OCI-LY3 (cell line): ENCODE measurements around the gene ORC4.
"Not testable (repeated sequence)": the region's sequence is repeated elsewhere in the genome, so short reads cannot be mapped to it uniquely, and the experiment has no call there.

Experiments used
- H2AFZ ChIP-seq: fragments of 200-600, 300-600 bp; shearing (Covaris generic); 2 replicates; pipeline ENCODE4 v1.6.0; 2014; ENCODE audit warnings: antibody characterized with exemption, low read depth, low read length
- H3K27ac ChIP-seq: fragments of 200-600, 300-600 bp; sonication (generic); 2 replicates; pipeline ENCODE4 v1.5.1; 2014; ENCODE audit warnings: mild to moderate bottlenecking, low read length, moderate library complexity, mixed read lengths
- H3K27me3 ChIP-seq: fragments of 200-600, 300-600 bp; sonication (generic); 2 replicates; pipeline ENCODE4 v1.6.1; 2014; ENCODE audit warnings: low read depth, low read length, mixed read lengths
- H3K36me3 ChIP-seq: fragments of 200-600, 300-600 bp; sonication (generic); replicated peaks from 2 replicates; pipeline ENCODE3; 2014; ENCODE audit warnings: low read depth, low read length, mixed read lengths
- H3K4me1 ChIP-seq: fragments of 300-600, 200-600 bp; sonication (generic); 2 replicates; pipeline ENCODE4 v1.6.1; 2014; ENCODE audit warnings: low read length, mixed read lengths
- H3K4me2 ChIP-seq: fragments of 200-600, 300-600 bp; sonication (generic); 2 replicates; pipeline ENCODE4 v1.6.1; 2014; ENCODE audit warnings: low read length, mixed read lengths
- H3K4me3 ChIP-seq: fragments of 300-600, 200-600 bp; sonication (generic); 2 replicates; pipeline ENCODE4 v1.5.1; 2014; ENCODE audit warnings: antibody characterized with exemption, mild to moderate bottlenecking, low read length, moderate library complexity
- H3K79me2 ChIP-seq: fragments of 300-600, 200-600 bp; shearing (Covaris generic); 2 replicates; pipeline ENCODE4 v1.6.1; 2014; ENCODE audit warnings: mild to moderate bottlenecking, low read length, mixed read lengths
- H3K9ac ChIP-seq: fragments of 300-600, 200-600 bp; shearing (Covaris generic); 2 replicates; pipeline ENCODE4 v1.6.0; 2014; ENCODE audit warnings: mild to moderate bottlenecking, low read length, moderate library complexity
- H3K9me3 ChIP-seq: fragments of 200-600, 300-600 bp; shearing (Covaris generic); 2 replicates; pipeline ENCODE4 v1.6.1; 2014; ENCODE audit warnings: low read length, mixed read lengths; ENCODE audit not compliant: insufficient read depth
- H4K20me1 ChIP-seq: fragments of 200-600, 300-600 bp; sonication (generic); 2 replicates; pipeline ENCODE4 v1.6.1; 2016; ENCODE audit warnings: low read length, mixed read lengths; ENCODE audit not compliant: insufficient read depth
- EZH2phosphoT487 ChIP-seq: fragments of 200-600 bp; shearing (Covaris generic); IDR thresholded peaks from 2 replicates; pipeline ENCODE4 v1.6.1; 2018; ENCODE audit warnings: antibody characterized with exemption, mixed run types, low read depth
- TF ChIP-seq, protein P1 (sequence below): fragments of 200-600, 300-600 bp; sonication (generic); IDR thresholded peaks from 2 replicates; pipeline ENCODE4 v1.5.1; 2014; ENCODE audit warnings: antibody characterized with exemption, low read length, low read depth

Gene ORC4

DNA sequence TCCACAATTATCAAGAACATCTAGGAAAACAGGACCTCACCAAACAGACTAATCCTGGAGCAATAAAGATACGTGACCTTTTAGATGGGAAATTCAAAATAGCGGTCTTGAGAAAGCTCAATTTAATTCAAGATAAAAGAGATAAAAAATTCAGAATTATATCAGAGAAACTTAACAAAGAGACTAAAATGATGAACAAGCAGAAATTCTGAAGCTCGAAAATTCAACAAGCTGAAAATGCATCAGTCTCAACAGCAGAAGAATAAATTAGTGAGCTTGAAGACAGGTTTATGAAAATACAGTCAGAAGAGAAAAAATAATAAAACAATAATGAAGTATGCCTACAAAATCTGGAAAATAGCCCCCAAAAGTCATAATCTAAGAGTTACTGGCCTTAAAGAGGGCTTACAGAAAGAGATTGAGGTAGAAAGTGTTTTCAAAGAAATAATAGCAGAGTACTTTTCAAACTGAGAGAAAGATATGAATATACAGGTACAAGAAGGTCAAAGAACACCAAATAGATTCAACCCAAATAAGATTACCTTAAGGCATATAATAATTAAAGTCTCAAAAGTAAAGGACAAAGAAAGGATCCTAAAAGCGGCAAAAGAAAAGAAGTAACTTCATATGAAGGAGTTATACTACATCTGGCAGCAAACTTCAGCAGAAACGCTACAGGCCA is 13.2 kb downstream of the ORC4 start:
- Histone ChIP-seq H3K4me1 (no peaks in the 10 kb centered on the region), H3K27ac (no peak overlapping the region), H3K79me2 (peaks cover 85% of the 10 kb centered on the region), H3K9ac (no peak overlapping the region), H3K36me3 (no peaks in the 10 kb centered on the region), H3K4me2 (no peak overlapping the region), H3K9me3 (no peaks in the 10 kb centered on the region), H3K4me3 (no peak overlapping the region), H4K20me1 (peaks cover 20% of the 10 kb centered on the region), H2AFZ (no peak overlapping the region), H3K27me3 (no peaks in the 10 kb centered on the region)
- no peak for TF ChIP-seq EZH2phosphoT487
- TF ChIP-seq, protein P1, sequence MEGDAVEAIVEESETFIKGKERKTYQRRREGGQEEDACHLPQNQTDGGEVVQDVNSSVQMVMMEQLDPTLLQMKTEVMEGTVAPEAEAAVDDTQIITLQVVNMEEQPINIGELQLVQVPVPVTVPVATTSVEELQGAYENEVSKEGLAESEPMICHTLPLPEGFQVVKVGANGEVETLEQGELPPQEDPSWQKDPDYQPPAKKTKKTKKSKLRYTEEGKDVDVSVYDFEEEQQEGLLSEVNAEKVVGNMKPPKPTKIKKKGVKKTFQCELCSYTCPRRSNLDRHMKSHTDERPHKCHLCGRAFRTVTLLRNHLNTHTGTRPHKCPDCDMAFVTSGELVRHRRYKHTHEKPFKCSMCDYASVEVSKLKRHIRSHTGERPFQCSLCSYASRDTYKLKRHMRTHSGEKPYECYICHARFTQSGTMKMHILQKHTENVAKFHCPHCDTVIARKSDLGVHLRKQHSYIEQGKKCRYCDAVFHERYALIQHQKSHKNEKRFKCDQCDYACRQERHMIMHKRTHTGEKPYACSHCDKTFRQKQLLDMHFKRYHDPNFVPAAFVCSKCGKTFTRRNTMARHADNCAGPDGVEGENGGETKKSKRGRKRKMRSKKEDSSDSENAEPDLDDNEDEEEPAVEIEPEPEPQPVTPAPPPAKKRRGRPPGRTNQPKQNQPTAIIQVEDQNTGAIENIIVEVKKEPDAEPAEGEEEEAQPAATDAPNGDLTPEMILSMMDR, result no peak

DNA sequence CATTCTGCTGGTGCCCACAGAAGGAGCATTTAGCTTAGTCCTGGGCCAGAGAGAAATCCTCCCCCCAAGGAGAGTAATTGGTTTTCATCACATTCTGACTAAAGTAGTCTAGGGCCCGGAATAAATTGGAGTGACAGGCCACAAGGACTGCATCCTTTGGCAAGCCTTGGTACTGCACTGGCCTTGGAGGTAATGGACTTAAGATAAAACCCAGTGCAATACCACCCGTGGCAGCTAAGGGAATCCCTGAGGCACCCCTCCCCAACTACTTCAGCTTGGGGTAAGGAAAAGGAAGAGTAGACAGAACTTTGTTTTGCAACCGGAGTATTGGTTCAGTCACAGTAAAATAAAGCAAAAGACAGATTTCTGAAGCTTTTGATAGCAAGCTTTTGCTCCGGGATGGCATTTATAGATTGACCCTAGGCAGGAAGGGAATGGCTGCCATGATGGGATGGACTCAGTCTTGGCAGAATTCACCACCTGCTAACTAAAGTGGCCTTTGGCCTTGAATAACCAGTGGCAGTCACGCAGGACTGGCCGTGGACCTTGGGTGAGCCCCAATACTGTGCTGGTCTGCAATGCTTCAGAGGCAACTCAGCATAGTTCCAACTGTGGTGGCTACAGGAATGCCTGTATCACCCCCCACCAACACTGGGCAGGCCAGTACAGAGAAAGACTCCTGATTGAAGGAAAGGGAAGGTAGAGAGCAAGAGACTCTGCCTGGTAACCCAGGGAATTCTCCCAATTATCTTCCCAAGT is 14.1 kb downstream of the ORC4 start:
- H3K4me2 ChIP-seq, result no peak overlapping the region
- no peak for TF ChIP-seq EZH2phosphoT487
- TF ChIP-seq, protein P1, result no peak
- H3K4me3 ChIP-seq, result no peak overlapping the region
- H3K36me3 ChIP-seq, result no peaks in the 10 kb centered on the region
- H3K9me3 ChIP-seq, result no peaks in the 10 kb centered on the region
- H3K27ac ChIP-seq, result no peak overlapping the region
- H3K27me3 ChIP-seq, result no peaks in the 10 kb centered on the region
- no peaks in the 10 kb centered on the region for H3K4me1 ChIP-seq
- peaks cover 20% of the 10 kb centered on the region for H4K20me1 ChIP-seq
- H2AFZ ChIP-seq, result no peak overlapping the region
- peaks cover 76% of the 10 kb centered on the region for H3K79me2 ChIP-seq
- no peak overlapping the region for H3K9ac ChIP-seq

DNA sequence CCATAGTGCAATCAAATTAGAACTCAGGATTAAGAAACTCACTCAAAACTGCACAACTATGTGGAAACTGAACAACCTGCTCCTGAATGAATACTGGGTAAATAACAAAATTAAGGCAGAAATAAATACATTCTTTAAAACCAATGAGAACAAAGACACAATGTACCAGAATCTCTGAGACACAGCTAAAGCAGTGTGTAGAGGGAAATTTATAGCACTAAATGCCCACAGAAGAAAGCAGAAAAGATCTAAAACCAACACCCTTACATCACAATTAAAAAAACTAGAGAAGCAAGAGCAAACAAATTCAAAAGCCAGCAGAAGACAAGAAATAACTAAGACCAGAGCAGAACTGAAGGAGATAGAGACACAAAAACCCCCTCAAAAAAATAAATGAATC is 18.1 kb downstream of the ORC4 start:
- H3K79me2 ChIP-seq, result peaks cover 66% of the 10 kb centered on the region
- not testable (repeated sequence) for H2AFZ ChIP-seq, H3K9me3 ChIP-seq, H3K4me1 ChIP-seq, H3K4me2 ChIP-seq, H3K9ac ChIP-seq, H3K4me3 ChIP-seq, H3K36me3 ChIP-seq, H3K27ac ChIP-seq, H3K27me3 ChIP-seq
- peaks cover 27% of the 10 kb centered on the region; the same call in 1 of the 2 replicates for H4K20me1 ChIP-seq

DNA sequence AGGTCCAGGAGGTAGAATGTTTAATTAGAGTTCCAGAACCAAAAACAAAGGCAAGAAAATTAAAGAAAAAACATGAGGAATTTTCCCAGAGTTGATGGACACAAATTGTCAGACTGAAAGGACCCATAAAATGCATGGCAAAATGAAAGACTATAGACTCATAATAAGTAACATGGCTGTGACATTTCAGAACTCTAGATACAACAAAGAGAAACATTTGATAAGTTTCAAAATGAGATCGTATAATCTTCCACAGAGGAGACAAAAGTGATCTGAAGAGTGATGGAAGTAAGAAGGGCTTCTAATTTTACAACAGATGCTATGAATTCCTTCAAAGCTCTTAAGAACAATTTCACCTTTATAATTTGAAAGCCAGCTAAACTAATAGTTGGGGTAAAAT is 20.4 kb downstream of the ORC4 start:
- Histone ChIP-seq H2AFZ (no peak overlapping the region), H4K20me1 (peaks cover 18% of the 10 kb centered on the region; the same call in 1 of the 2 replicates), H3K36me3 (peaks cover 4% of the 10 kb centered on the region), H3K9me3 (no peaks in the 10 kb centered on the region), H3K4me2 (no peak overlapping the region), H3K27me3 (no peaks in the 10 kb centered on the region), H3K4me3 (no peak overlapping the region), H3K27ac (no peak overlapping the region), H3K4me1 (no peaks in the 10 kb centered on the region), H3K9ac (no peak overlapping the region), H3K79me2 (peaks cover 60% of the 10 kb centered on the region)
- TF ChIP-seq EZH2phosphoT487, result no peak
- TF ChIP-seq, protein P1, result no peak
